A673 (cell line): Measurements from ENCODE around the gene CHAD.

ENCODE experiments used
- EZH2 ChIP-seq: fragments of 200-600 bp; sonication (generic); IDR thresholded peaks from 2 replicates; pipeline ENCODE4 v1.6.1; 2017; ENCODE audit warnings: borderline replicate concordance, low read depth, mild to moderate bottlenecking, mixed read lengths, antibody characterized with exemption, low read length; ENCODE audit not compliant: poor library complexity, severe bottlenecking
- TF ChIP-seq, protein P1 (sequence below): fragments of 300-800, 200-600 bp; sonication (generic); conservative IDR thresholded peaks from 2 replicates; pipeline ENCODE4 v1.5.1; 2017; ENCODE audit warnings: low read depth, mild to moderate bottlenecking, antibody characterized with exemption, low read length, moderate library complexity, mixed read lengths

GRCh38 chr17:50469208-50469605 lies 527 bp upstream of the CHAD start:
- TF ChIP-seq, protein P1, sequence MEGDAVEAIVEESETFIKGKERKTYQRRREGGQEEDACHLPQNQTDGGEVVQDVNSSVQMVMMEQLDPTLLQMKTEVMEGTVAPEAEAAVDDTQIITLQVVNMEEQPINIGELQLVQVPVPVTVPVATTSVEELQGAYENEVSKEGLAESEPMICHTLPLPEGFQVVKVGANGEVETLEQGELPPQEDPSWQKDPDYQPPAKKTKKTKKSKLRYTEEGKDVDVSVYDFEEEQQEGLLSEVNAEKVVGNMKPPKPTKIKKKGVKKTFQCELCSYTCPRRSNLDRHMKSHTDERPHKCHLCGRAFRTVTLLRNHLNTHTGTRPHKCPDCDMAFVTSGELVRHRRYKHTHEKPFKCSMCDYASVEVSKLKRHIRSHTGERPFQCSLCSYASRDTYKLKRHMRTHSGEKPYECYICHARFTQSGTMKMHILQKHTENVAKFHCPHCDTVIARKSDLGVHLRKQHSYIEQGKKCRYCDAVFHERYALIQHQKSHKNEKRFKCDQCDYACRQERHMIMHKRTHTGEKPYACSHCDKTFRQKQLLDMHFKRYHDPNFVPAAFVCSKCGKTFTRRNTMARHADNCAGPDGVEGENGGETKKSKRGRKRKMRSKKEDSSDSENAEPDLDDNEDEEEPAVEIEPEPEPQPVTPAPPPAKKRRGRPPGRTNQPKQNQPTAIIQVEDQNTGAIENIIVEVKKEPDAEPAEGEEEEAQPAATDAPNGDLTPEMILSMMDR, result no peak
- peak; percentile 13 for TF ChIP-seq EZH2
